Mesenchymal stem cell (in vitro differentiated cells and primary cell): ENCODE results near the gene MED19. TPM values are rescaled to one million over a fixed set of nuclear protein-coding genes. Genes with fewer than 3 reads are reported as not detected.

Source experiments
- small RNA-seq: library from polyadenylated mRNA; stranded (forward); fragments of <200 nt; extraction: miRNeasy Mini kit (QIAGEN cat#:217004); gene quantifications from one replicate; pipeline ENCODE3, GENCODE V24; 2013; ENCODE audit warnings: low read depth

The MED19 gene

Small RNAs within 50 kb of the gene (small RNA-seq; reads per million reads assigned to genes)
- gene TMX2-CTNND1, result not detected
